Stimulated activated CD4-positive, alpha-beta T cell treated with anti-CD3 and anti-CD28 coated beads, Interleukin-12 subunit alpha, Interleukin-12 subunit beta, amount 100 ng/mL, for 24 hours (primary cell): ENCODE data around the gene FAM200B.
"Not testable (repeated sequence)": the region's sequence is repeated elsewhere in the genome, so short reads cannot be mapped to it uniquely, and the experiment has no call there.

ENCODE experiments used
- DNase-seq, 2 experiments: peaks; one replicate each; pipeline ENCODE4 v3.0.0-alpha.2; 2020; ENCODE audit warnings: low read depth in 2 of 2

The FAM200B gene

GRCh38 chr4:15695729-15696128, 14.1 kb downstream of the FAM200B start:
- no peak for DNase-seq

- DNase-seq, result no peak
Measured at GRCh38 chr4:15696866-15697265, 15.2 kb downstream of the FAM200B start.

- DNase-seq, result peak; percentile 18 to 51
Measured at GRCh38 chr4:15702941-15703403, 21.3 kb downstream of the FAM200B start, which contains the start of gene BST1. Gene BST1, plus strand, starts transcription at chr4:15703065. Its CDS starts 80 bp downstream, at chr4:15703145.

GRCh38 chr4:15703439-15703838, 21.8 kb downstream of the FAM200B start:
- DNase-seq, result no peak

- no peak for DNase-seq
Measured at GRCh38 chr4:15704129-15704528, 22.5 kb downstream of the FAM200B start.

GRCh38 chr4:15706646-15707362, 25.2 kb downstream of the FAM200B start:
- no peak for DNase-seq

DNA sequence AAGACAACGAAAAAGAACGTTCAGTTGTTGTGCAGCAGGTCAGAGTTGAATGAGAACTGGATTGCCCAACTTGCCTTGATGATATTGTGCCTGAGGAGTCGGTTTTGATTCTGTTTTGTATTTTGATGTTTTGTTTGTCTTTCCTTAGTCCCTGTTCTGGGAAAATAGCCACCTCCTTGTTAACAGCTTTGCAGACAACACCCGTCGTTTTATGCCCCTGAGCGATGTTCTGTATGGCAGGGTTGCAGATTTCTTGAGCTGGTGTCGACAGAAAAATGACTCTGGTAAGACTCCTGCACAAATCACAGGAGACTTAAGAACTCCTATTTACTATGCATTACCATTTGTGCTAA, 25.7 kb downstream of the FAM200B start:
- DNase-seq, result no peak

- DNase-seq, result no peak
Measured at GRCh38 chr4:15711762-15712161, 30.1 kb downstream of the FAM200B start.

DNA sequence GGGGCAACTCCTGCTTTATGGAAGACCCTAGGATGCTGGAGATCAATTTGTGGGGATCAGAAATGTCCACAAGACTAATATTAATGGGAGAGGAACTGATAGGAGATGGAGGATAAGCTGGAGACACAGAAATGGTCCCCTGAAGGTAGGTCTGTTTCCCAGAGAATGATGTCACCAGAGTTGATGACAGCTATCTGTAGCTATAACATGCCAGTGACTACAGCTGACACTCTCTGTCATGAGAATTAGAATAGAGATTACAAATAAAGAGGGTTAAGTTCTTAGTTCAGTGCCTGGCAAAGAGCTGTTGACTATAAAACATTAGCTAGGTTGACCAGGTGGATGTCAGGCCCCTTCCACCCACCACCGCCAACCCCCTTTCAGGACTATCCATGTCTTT, 30.6 kb downstream of the FAM200B start:
- DNase-seq, result no peak

DNA sequence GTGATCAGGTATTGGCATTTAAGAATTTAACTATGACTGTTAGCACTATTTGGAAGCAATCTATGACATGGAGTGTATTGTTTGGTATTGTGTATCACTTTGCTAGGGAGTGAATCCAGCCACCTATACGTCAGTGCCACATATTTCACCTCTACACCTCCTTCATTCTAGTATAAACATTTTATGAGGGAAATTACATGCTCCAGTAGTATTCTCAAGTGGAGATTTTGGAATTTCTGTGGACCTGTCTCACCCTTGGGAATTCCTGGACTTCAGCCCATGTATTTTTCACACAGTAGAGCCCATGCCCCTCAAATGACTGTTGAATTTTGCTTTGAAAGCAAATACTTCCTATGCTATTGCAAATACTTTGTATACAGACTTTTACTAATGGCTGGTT, 32.5 kb downstream of the FAM200B start:
- no peak for DNase-seq

DNA sequence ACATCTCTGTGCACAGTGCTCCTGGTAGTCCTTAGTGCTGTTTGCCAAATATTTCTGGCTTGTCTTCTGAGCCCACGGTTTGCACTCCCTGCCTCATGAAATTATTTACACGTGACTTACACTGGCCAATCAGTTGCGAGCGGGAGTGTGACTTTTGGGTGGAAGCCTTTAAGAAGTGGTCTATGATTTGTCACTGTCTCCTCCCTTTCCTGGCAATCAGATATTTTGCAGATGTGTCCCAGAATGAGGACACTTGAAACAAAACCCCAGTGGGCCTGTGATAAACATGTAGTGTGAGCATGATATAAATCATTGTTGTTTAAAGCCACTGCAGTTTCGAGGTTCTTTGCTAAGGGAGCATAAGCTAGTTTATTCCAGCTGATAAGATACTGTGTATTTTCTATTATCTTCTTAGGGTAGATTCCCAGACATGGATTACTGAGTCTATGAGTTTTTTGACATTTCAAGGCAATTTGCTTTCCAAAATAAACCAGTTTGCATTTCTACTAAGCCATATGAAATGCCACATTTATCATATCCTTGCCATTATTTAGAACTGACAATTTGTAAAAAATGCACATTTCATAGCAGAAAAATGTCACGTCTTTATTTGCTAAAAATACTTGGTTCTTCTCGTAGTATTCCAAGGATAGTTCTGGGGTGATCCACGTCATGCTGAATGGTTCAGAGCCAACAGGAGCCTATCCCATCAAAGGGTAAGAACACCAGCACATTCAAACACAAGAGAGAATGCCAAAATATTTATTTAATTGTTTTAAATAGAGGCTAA, 33.2 kb downstream of the FAM200B start:
- no peak for DNase-seq

- no peak for DNase-seq
Measured at GRCh38 chr4:15716115-15716514, 34.5 kb downstream of the FAM200B start.

DNA sequence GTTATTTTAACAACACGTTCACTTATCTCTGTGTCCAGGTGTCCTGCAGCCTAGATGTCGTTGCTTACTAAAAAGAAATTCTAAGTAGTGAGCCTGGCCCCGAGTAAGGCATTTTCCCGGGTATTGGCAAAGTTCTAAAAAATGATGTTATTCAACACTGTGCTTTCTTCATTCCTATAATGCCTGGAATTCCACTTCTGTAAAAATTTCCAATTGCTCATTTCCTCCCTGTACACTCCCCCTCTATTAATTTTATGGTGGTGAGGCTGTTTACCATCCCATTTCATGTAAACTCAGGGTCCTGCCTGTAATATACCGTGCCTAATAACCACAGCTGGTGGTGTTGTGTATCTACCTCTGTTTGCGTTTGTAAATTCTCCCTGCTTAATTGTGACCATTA, 35.5 kb downstream of the FAM200B start:
- DNase-seq, result no peak

GRCh38 chr4:15717657-15718416, 36.2 kb downstream of the FAM200B start:
- no peak for DNase-seq

DNA sequence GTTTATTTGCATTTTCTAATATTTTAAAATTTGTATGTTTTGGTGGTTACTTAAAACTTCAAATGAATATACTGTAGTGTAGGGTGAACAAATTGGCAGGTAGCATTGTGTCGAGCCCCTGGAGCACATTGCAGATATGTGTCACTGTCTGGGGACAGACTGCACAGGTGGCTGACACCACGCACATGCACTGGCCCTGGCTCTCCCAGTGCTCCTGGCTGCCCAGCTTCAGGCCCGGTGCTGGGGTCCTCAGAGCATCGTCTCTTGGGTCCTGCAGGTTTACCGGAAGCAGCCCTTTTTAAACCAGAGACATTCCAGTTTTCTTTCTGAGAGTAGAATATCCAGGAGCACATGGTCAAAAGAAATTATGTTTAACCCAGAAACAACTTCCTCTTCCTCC, 36.8 kb downstream of the FAM200B start:
- DNase-seq, result no peak

GRCh38 chr4:15718959-15719358, 37.3 kb downstream of the FAM200B start:
- no peak for DNase-seq

GRCh38 chr4:15719506-15719905, 37.9 kb downstream of the FAM200B start:
- no peak for DNase-seq

- DNase-seq, result no peak
Measured at GRCh38 chr4:15720851-15721250, 39.2 kb downstream of the FAM200B start.

DNA sequence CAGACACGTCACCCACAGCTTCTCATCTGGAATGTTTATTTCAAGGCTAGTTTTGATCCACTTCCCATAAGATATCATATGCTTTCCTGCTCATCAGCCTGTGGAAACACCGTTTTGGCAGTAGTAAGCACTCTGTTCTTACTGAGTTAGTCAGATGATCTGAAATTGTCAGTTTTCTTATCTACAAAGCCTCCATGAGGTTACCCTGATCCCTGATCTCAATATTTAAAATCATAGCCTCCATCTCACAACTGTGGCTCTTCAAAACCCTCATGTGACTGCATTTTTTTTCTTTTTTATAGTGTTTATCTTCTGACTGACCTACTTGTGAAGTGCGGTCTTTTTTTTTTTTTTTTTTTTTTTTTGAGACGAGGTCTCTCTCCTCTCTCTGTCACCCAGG, 44.0 kb downstream of the FAM200B start:
- DNase-seq, result no peak

GRCh38 chr4:15729910-15730533, 48.4 kb downstream of the FAM200B start:
- peak in 1 of 2 experiments; percentile 4 for DNase-seq

- not testable (repeated sequence) for DNase-seq
Measured at GRCh38 chr4:15733061-15733460, 51.4 kb downstream of the FAM200B start.

GRCh38 chr4:15735536-15735935, 53.9 kb downstream of the FAM200B start:
- no peak for DNase-seq
